Measurements from ENCODE around the gene TNP2. TPM values are rescaled to one million over a fixed set of nuclear protein-coding genes. Genes with fewer than 3 reads are reported as not detected.
"Not testable (repeated sequence)": the region's sequence is repeated elsewhere in the genome, so short reads cannot be mapped to it uniquely, and the experiment has no call there.

Gene TNP2
- total RNA-seq, 2 experiments from 2014 or later, result not detected

DNA sequence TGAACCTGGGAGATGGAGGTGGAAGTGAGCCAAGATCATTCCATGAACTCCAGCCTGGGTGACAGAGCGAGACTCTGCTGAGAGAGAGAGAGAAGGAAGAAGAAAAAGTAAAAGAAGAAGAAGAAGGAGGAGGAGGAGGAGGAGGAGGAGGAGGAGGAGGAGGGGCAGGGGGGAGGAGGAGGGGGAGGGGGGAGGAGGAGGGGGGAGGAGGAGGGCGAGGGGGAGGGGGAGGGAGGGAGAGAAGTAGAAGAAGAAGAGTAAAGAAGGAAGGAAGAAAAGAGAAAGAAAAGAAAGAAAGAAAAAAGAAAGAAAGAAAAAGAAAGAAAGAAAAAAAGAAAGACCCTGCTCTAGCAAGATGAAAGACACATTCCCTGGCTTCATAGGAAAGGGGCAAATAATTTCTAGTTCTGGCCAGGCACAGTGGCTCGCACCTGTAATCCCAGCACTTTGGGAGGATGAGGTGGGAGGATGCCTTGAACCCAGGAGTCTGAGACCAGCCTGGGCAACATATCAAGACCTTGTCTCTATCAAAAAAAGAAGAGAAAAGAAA lies 36.7 kb downstream of the TNP2 start:
- no peak for ATAC-seq
- no peak for DNase-seq
- no peaks in the 10 kb centered on the region for H3K36me3 Mint-ChIP-seq (ENCODE audit: low read depth)
- peak overlapping the region; percentile 71 for H3K4me3 Mint-ChIP-seq
- H3K9me3 Mint-ChIP-seq (ENCODE audit: insufficient read depth), result no peaks in the 10 kb centered on the region
- POLR2A ChIA-PET, result interaction anchor here (0.6 to 4.4 kb wide), 15 partner anchors 8 to 268 kb away, joined by 3 to 122 read pairs (median 5); partner anchors contain the start of gene SOCS1
- H3K4me1 Mint-ChIP-seq (ENCODE audit: low read depth), result peaks cover 87% of the 10 kb centered on the region
- peak overlapping the region; percentile 98 for H3K27ac Mint-ChIP-seq
- H3K27me3 Mint-ChIP-seq (ENCODE audit: low read depth), result no peaks in the 10 kb centered on the region
- CTCF ChIA-PET, result interaction anchor here (0.7 to 5.0 kb wide), 9 partner anchors 9 to 269 kb away, joined by 3 to 56 read pairs (median 5); partner anchors contain the start of gene SOCS1

DNA sequence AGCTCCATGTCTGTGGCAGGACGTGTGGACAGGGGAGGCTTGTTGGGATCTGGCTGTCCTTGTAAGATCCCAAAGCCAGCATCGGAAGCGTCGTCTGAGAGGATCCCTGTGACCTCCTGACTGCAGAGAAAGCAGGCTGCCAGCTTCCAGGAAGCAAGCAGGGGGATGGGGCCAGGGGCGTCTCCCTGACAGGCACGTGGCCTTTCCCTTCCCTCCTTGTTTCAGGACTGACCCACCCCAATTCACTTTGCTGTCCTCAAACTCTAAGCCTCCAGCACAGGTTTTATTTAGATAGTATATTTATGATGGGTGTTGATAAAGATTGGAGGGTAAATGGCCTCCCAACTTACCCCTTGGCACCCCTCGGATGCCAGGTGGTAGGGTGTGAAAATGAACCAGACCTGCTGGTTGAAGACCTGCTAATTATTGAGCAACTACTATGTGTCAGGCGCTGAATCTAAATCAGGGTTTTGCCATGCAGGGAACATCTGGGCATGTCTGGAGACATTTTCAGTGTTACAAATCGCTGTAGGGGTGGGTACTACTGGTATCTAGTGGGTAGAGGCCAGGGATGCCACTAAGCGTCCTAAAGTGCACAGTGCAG lies 37.7 kb downstream of the TNP2 start:
- CTCF ChIA-PET, result interaction anchor here (2.8 kb wide), 1 partner anchor 24 kb away, joined by 14 read pairs; the partner anchor contains the start of gene SOCS1
- no peak for ATAC-seq
- POLR2A ChIA-PET, result interaction anchor here (1.2 to 1.3 kb wide), 2 partner anchors 23 to 152 kb away, joined by 3 to 9 read pairs; no protein-coding TSS in a partner anchor
- H3K4me3 Mint-ChIP-seq, result peak overlapping the region; percentile 28
- DNase-seq, result no peak
- H3K4me1 Mint-ChIP-seq (ENCODE audit: low read depth), result peaks cover 85% of the 10 kb centered on the region
- no peaks in the 10 kb centered on the region for H3K27me3 Mint-ChIP-seq (ENCODE audit: low read depth)
- H3K9me3 Mint-ChIP-seq (ENCODE audit: insufficient read depth), result no peaks in the 10 kb centered on the region
- peak overlapping the region; percentile 98 for H3K27ac Mint-ChIP-seq
- no peaks in the 10 kb centered on the region for H3K36me3 Mint-ChIP-seq (ENCODE audit: low read depth)

DNA sequence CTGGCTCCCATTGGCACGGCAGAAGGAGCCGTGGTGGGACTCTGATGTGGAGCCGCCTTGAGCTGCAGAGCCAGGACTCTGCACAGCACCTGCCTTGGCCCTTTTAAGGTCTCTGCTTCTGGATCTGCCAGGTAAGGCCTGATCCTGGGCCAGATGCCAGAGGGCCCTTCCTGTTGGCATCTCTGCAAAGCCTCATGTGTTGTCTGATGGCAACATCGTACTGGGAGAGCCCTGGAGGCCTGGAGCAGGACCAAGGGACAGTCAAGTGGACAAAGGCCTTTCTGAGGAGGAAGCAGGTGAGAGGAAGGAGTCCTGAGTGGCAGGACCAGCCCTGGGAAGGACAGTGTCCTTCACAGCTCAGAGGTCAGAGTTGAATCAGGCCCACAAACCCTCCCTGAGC lies 39.2 kb downstream of the TNP2 start:
- no peaks in the 10 kb centered on the region for H3K27me3 Mint-ChIP-seq (ENCODE audit: low read depth)
- peak overlapping the region; percentile 69 for H3K27ac Mint-ChIP-seq
- no peaks in the 10 kb centered on the region for H3K9me3 Mint-ChIP-seq (ENCODE audit: insufficient read depth)
- H3K4me1 Mint-ChIP-seq (ENCODE audit: low read depth), result peaks cover 88% of the 10 kb centered on the region
- POLR2A ChIA-PET, result no interaction called here
- no peaks in the 10 kb centered on the region for H3K36me3 Mint-ChIP-seq (ENCODE audit: low read depth)
- CTCF ChIA-PET, result interaction anchor here (2.8 kb wide), 1 partner anchor 25 kb away, joined by 14 read pairs; the partner anchor contains the start of gene SOCS1
- no peak overlapping the region for H3K4me3 Mint-ChIP-seq
- ATAC-seq, result no peak
- no peak for DNase-seq

DNA sequence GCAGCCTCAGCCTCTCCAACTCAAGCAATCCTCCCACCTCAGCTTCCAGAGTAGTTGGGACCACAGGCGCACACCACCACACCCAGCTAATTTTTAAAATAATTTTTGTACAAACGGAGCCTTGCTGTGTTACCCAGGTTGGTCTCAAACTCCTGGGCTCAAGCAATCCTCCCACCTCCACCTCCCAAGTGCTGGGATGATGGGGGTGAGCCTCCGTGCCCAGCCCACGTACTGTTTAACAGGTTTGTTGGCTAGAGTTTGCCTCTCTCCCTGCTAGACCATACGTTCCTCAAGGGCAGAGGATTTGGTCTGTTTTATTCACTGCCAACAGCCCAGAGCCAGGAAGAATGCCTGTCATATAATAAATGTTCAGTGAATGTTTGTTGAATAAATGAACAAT lies 39.7 kb downstream of the TNP2 start:
- Mint-ChIP-seq H3K4me1 (ENCODE audit: low read depth) (peaks cover 90% of the 10 kb centered on the region), H3K9me3 (ENCODE audit: insufficient read depth) (no peaks in the 10 kb centered on the region), H3K36me3 (ENCODE audit: low read depth) (no peaks in the 10 kb centered on the region), H3K4me3 (no peak overlapping the region), H3K27me3 (ENCODE audit: low read depth) (no peaks in the 10 kb centered on the region), H3K27ac (peak overlapping the region; percentile 69)
- ChIA-PET POLR2A (no interaction called here), CTCF (interaction anchor here (2.8 kb wide), 1 partner anchor 26 kb away, joined by 14 read pairs; the partner anchor contains the start of gene SOCS1)
- no peak for ATAC-seq
- no peak for DNase-seq

DNA sequence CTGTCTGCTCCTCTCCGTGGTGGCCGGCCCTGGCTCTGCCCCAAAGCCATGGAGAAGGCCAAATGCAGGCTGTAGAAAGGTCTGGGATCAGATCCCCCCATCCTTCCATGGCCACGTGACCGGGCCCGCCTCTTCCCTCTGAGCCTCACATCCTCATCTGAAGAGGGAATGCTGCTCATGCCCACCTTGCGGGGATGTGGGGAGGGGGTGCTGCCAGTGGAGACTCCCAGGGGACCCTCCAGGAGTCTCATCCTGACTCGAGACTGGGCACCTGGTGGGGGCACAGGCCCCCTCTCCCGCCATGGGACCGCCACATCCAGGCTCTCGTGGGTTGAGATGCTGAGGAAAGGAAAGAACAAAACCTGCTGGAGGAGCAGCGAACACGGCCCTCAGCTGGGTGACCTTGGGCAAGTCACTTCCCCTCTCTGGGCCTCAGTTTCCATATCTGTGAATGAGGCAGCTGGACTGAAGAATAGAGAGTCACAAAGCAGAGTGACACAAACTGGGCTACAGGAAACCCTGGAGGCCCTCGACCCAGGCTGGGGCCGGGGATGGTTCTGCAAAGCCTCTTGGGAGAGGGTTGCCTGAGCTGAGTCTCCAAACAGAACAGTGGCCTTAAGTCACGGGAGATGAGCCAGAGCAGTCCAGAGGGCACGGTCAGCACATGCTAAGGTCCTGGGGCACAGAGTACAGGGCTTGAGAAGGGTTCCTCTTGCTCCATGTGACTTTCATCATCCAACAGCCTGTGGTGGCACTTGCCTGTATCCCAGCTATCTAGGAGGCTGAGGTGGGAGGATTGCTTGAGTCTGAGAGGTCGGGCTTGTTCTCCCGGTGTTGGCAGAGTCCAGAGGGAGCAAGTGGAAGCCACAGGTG lies 43.2 kb downstream of the TNP2 start:
- ATAC-seq (no peak), DNase-seq (peak; percentile 40)
- peak overlapping the region; percentile 99 for H3K27ac Mint-ChIP-seq
- H3K4me1 Mint-ChIP-seq (ENCODE audit: low read depth), result peaks cover 85% of the 10 kb centered on the region
- H3K27me3 Mint-ChIP-seq (ENCODE audit: low read depth), result no peaks in the 10 kb centered on the region
- ChIA-PET CTCF (interaction anchor here (0.7 to 3.8 kb wide), 14 partner anchors 8 to 262 kb away, joined by 3 to 51 read pairs (median 4); partner anchors contain the start of gene SOCS1), POLR2A (interaction anchor here (0.6 to 3.7 kb wide), 16 partner anchors 8 to 908 kb away, joined by 3 to 123 read pairs (median 6); partner anchors contain the start of gene SOCS1)
- no peaks in the 10 kb centered on the region for H3K9me3 Mint-ChIP-seq (ENCODE audit: insufficient read depth)
- H3K36me3 Mint-ChIP-seq (ENCODE audit: low read depth), result peaks cover 2% of the 10 kb centered on the region
- peak overlapping the region; percentile 80 for H3K4me3 Mint-ChIP-seq

DNA sequence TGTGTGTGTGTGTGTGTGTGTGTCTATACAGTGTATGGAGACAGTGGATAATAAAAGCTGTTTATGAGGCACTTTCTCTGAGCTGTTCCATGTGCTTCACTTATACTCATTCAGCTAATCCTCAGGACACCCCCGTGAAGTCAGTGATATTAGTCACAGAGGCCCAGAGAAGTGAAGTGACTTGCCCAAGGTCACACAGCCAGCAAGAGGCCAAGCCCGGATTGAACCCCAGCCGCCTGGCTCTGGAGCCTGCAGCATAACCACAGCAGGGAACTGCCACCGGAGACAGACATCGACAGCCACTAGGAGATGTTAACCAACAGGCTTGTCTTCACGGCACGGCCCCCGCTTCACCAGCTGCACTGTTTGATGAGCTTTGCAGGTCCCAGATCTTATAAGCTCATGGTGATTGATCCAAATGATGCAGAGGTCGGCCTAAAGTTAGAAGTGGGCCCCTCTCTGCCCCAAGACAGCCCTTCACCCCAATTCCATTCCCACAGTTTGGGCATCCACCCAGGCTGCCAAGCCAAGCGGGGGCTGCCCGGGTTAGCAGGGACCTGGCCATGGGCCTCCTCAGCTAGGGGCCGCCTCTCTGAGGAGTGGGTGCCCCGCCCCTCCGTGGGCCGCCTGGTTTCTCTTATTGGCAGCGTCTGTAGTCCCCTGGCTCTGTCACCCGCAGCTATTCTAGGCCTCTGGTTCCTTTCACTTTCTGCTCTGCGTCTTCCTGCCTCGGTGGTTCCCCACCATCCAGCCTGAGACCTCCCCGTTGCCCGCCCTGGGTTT lies 44.0 kb downstream of the TNP2 start:
- Mint-ChIP-seq H3K9me3 (ENCODE audit: insufficient read depth) (no peaks in the 10 kb centered on the region), H3K36me3 (ENCODE audit: low read depth) (peaks cover 2% of the 10 kb centered on the region), H3K4me1 (ENCODE audit: low read depth) (peaks cover 84% of the 10 kb centered on the region), H3K27me3 (ENCODE audit: low read depth) (no peaks in the 10 kb centered on the region), H3K27ac (peak overlapping the region; percentile 99), H3K4me3 (peak overlapping the region; percentile 80)
- DNase-seq (peak; percentile 92), ATAC-seq (peak; percentile 83)
- ChIA-PET POLR2A (interaction anchor here (0.6 to 3.7 kb wide), 27 partner anchors 9 to 908 kb away, joined by 3 to 123 read pairs (median 4); partner anchors contain the start of gene SOCS1), CTCF (interaction anchor here (0.5 to 3.8 kb wide), 20 partner anchors 9 to 261 kb away, joined by 3 to 51 read pairs (median 4); partner anchors contain the start of gene SOCS1)

DNA sequence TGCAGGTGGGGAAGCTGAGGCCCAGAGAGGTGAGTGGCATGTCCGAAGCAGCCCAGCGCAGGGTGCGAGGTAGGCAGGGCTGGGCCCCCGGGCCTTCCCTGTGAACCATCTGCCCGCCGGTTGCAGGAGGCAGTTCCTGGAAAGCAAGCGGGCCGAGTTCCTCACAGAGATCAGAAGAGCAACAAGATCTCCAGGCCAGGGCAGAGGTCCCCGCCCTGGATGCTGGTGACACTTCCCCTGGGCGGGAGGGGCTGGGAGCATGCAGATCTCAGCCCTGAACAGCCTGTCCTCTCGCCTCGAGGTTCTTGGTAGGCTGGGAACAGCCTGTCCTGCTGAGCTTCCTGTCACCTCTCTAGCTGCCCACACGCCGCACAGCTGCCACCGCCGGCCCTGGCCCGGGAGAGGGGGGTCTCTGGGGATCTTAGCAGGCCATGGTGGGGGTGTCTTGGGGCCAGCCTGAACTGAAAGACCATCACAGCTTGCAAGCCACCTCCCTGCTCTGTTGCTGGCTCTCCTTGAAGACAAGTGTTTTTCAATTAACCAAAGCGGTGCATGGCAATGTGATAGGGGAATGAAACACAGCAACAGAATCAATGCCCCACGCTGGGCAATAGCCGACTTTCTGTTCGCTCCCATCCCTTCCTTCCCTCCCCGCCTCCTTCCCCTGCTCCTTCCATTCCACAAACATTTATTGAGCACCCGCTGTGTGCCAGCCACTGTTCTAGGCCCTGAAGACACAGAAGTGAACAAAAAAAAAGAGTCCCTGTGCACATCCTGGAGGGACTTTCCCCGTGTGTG lies 44.8 kb downstream of the TNP2 start:
- ATAC-seq, result peak; percentile 77
- peaks cover 82% of the 10 kb centered on the region for H3K4me1 Mint-ChIP-seq (ENCODE audit: low read depth)
- peak overlapping the region; percentile 80 for H3K4me3 Mint-ChIP-seq
- CTCF ChIA-PET, result interaction anchor here (0.7 to 3.8 kb wide), 17 partner anchors 9 to 260 kb away, joined by 3 to 51 read pairs (median 5); partner anchors contain the start of gene SOCS1
- POLR2A ChIA-PET, result interaction anchor here (0.6 to 3.7 kb wide), 23 partner anchors 9 to 279 kb away, joined by 3 to 123 read pairs (median 5); partner anchors contain the start of gene SOCS1
- H3K36me3 Mint-ChIP-seq (ENCODE audit: low read depth), result peaks cover 3% of the 10 kb centered on the region
- H3K9me3 Mint-ChIP-seq (ENCODE audit: insufficient read depth), result no peaks in the 10 kb centered on the region
- peak; percentile 90 for DNase-seq
- H3K27ac Mint-ChIP-seq, result peak overlapping the region; percentile 99
- no peaks in the 10 kb centered on the region for H3K27me3 Mint-ChIP-seq (ENCODE audit: low read depth)

DNA sequence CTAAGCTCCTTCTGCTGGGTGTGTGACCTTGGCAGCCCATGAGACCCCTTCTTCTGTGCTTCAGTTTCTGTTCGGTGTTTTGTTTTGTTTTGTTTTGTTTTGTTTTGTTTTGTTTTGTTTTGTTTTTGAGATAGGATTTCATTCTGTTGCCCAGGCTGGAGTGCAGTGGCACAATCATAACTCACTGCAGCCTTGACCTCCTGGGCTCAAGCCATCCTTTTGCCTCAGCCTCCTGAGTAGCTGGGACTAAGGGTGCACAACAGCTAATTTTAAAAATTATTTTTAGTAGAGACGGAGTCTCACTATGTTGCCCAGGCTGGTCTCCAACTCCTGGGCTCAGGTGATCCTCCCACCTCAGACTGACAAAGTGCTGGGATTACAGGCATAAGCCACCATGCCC lies 48.6 kb downstream of the TNP2 start:
- peaks cover 34% of the 10 kb centered on the region for H3K36me3 Mint-ChIP-seq (ENCODE audit: low read depth)
- peaks cover 70% of the 10 kb centered on the region for H3K4me1 Mint-ChIP-seq (ENCODE audit: low read depth)
- not testable (repeated sequence) for DNase-seq; ATAC-seq; H3K4me3 Mint-ChIP-seq; H3K27me3 Mint-ChIP-seq (ENCODE audit: low read depth)
- peaks cover 20% of the 10 kb centered on the region for H3K9me3 Mint-ChIP-seq (ENCODE audit: insufficient read depth)
- POLR2A ChIA-PET, result interaction anchor here (0.7 kb wide), 1 partner anchor 119 kb away, joined by 4 read pairs; no protein-coding TSS in a partner anchor
- CTCF ChIA-PET, result interaction anchor here (1.1 kb wide), 1 partner anchor 31 kb away, joined by 3 read pairs; no protein-coding TSS in a partner anchor
- peak overlapping the region; percentile 39 for H3K27ac Mint-ChIP-seq

DNA sequence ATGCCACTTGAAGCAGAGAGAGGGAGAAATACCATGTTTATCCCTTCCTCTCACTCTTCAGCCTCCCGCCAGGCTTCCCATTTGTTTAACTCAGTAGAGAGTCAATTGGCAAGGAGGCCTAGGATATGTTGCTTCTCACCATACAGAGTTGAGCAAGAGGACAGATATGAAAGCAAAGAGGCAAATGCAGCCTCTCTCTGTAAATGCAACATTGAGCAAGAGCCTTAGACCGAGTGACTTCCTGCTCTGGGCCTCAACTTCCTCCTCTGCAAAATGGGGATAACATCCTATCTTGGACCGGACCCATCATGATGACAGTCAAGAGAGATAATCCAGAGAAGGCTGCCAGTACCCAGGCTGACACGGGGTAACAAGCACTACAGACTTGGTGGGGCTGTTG lies 49.9 kb downstream of the TNP2 start:
- Mint-ChIP-seq H3K9me3 (ENCODE audit: insufficient read depth) (peaks cover 20% of the 10 kb centered on the region), H3K4me3 (no peak overlapping the region), H3K36me3 (ENCODE audit: low read depth) (peaks cover 34% of the 10 kb centered on the region), H3K4me1 (ENCODE audit: low read depth) (peaks cover 60% of the 10 kb centered on the region), H3K27me3 (ENCODE audit: low read depth) (no peaks in the 10 kb centered on the region), H3K27ac (peak overlapping the region; percentile 75)
- ChIA-PET POLR2A (interaction anchor here (0.6 to 1.1 kb wide), 2 partner anchors 21 to 61 kb away, joined by 3 to 4 read pairs; no protein-coding TSS in a partner anchor), CTCF (interaction anchor here (1.1 to 2.5 kb wide), 9 partner anchors 13 to 255 kb away, joined by 3 to 28 read pairs (median 4); no protein-coding TSS in a partner anchor)
- DNase-seq, result no peak
- no peak for ATAC-seq

DNA sequence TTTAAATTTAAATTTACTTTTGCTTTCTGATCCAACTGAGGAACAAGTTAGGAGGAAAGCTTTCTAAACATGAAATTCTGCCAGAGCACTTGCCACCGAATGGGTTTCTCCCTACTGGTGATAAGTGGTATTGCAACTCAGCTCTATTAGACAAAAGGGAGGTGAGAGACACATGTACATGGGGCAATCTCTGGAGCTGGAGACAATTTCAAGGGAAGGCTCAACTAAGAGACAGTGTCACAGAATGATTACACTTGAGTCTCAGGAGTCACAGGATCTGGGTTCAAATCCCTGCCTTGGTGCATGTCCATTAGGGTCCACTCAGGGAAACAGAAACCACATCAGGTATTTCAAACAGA lies 50.5 kb downstream of the TNP2 start:
- peaks cover 34% of the 10 kb centered on the region for H3K36me3 Mint-ChIP-seq (ENCODE audit: low read depth)
- H3K9me3 Mint-ChIP-seq (ENCODE audit: insufficient read depth), result peaks cover 20% of the 10 kb centered on the region
- peaks cover 57% of the 10 kb centered on the region for H3K4me1 Mint-ChIP-seq (ENCODE audit: low read depth)
- no peak overlapping the region for H3K4me3 Mint-ChIP-seq
- POLR2A ChIA-PET, result interaction anchor here (0.8 to 1.1 kb wide), 3 partner anchors 12 to 114 kb away, joined by 3 to 4 read pairs (median 4); no protein-coding TSS in a partner anchor
- peak overlapping the region; percentile 75 for H3K27ac Mint-ChIP-seq
- no peak for ATAC-seq
- DNase-seq, result no peak
- H3K27me3 Mint-ChIP-seq (ENCODE audit: low read depth), result no peaks in the 10 kb centered on the region
- CTCF ChIA-PET, result interaction anchor here (0.7 to 2.5 kb wide), 17 partner anchors 10 to 254 kb away, joined by 3 to 28 read pairs (median 4); partner anchors contain the start of gene SOCS1

Data from activated CD8-positive, alpha-beta T cell treated with anti-CD3 and anti-CD28 coated beads, Interleukin-2, amount 10 ng/mL, durations not matched to agents 7 days and 5 days (primary cell).